HG03045 (cell line): Measurements from ENCODE around the gene C6orf89.
A peak's percentile ranks its signal among the peaks of the same experiment; 100 is the strongest.

ENCODE experiments used
- ATAC-seq: cut with Tn5 transposase; IDR thresholded peaks from one replicate; pipeline ENCODE4 v1.9.1; 2021; ENCODE audit warnings: mild to moderate bottlenecking, moderate library complexity; ENCODE audit not compliant: unreplicated experiment

Gene C6orf89, protein sequence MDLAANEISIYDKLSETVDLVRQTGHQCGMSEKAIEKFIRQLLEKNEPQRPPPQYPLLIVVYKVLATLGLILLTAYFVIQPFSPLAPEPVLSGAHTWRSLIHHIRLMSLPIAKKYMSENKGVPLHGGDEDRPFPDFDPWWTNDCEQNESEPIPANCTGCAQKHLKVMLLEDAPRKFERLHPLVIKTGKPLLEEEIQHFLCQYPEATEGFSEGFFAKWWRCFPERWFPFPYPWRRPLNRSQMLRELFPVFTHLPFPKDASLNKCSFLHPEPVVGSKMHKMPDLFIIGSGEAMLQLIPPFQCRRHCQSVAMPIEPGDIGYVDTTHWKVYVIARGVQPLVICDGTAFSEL

DNA sequence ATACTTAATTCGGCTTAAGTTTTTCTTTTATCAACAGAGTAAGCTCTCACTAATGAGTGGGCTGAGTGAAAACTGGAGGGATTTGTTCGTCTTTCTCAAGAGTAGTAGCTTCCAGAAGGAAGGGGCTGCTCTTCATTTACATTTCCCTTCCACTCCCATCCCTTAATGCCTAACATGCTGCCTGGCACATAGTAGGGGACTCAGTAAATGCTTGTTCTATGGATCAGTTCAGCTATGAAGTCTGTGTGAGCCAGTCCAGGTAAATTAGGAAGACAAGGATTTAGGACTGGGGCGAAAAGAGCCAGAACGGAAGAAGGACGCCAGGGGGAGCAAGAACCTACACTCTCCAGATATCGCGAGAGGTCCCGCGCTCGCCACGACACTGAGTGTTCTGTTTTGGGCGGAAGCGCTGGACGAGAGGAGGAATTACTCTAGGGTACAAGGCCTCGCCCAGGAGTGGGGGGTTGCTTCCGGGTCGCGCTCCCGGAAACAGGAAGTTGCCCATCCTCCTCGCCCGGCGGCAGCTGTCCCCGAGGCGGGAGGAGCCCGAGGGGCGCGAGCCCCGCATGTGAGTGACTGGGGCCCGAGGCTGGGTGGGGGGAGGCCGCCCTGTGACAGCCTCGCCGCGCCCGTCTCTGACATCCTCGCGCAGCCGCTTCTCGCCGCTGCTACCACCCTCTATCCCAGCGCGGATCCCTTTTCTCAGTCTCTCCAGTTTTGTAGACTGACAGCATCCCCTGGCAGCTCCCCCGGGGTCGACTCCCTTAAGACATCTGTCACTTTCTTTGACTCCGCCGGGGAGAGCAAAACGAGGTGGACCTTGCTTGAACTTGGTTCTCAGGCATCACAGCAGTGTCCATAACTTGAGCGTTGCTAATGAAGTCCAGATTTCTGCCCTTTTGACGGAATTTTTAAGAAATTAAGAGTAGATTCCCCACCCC, at the start of gene C6orf89:
TSS of gene C6orf89 (plus strand) at position 492 of the 941 bp plus-strand sequence. CDS start 13,493 bp downstream, outside the sequence.
- peak; percentile 98 for ATAC-seq

DNA sequence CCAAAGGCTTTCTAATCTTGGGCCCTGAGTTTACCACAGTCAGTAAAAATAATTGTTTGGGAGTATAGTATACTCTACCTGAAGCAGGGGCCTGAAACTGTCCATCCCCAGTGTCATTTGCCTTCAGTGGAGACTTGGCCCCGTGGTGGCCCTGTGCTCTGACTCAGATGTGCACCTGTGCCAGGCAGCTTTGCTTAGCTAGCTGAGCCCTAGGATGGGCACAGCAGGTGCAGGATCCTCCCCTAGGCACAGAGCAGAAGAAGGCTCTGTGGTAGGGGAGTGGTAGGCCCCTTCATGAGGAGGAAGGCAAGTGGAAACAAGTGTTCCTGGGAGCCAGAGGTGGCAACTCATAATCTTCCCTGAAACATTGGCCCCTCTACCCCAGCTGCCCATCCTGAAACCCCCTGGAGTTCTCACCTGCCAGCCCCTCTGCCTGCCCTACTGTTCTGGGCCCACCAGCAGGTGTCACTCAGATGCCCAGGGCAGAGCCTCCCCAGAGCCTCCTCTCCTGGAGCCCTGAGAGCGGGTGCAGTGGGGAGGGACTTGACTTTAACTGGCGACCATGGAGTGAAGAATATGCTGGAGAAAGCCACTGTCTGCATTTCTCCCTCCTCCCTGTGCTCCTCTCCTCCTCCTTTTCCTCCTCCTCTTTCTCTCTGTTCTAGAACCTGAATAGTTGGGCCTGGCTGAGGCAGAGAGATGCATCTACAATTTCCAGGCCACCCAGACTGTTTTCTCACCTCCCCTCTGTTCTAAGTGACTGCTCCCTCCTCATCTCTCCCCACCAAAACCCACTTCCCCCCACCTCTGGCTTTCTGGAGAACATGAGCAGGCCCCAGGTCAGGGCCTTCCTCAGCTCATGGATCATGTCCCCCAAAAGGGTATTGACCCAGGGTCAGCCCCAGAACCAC, 49.4 kb upstream of the C6orf89 start:
- no peak for ATAC-seq

DNA sequence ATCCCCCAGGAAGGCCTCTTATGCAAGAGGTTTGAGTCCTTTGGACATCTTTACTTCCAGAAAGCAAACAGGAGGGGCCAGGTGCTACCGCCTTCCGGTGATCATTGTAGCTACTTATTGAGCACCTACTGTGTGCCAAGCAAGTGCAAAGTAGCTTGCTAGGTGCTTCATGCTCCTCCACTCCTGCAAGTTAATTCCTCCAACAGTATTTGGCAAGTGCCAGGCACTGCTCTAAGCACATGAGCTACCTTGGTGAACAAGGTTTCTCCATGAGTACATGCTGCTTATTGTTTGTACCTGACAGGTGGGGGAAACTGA, 48.8 kb upstream of the C6orf89 start:
- ATAC-seq: no peak

DNA sequence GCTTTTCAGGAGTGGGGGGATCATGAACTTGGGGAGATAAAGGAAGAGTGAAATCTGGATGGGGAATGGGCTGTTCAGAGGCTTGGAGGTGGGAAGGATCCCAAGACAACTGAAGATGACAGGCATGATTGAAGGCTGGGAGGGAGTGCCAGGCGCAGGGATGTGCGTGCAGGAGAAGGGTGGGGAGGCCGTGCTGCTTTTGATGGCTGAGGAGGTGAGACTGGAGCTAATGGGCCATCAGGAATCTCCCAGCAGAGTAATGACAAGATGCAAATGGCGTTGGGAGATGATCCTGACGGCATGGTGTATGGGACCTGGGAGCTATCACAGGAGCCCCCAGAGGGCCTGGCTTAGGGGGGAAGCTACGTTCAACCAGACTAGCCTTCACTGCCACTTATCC, 48.1 kb upstream of the C6orf89 start:
- no peak for ATAC-seq

DNA sequence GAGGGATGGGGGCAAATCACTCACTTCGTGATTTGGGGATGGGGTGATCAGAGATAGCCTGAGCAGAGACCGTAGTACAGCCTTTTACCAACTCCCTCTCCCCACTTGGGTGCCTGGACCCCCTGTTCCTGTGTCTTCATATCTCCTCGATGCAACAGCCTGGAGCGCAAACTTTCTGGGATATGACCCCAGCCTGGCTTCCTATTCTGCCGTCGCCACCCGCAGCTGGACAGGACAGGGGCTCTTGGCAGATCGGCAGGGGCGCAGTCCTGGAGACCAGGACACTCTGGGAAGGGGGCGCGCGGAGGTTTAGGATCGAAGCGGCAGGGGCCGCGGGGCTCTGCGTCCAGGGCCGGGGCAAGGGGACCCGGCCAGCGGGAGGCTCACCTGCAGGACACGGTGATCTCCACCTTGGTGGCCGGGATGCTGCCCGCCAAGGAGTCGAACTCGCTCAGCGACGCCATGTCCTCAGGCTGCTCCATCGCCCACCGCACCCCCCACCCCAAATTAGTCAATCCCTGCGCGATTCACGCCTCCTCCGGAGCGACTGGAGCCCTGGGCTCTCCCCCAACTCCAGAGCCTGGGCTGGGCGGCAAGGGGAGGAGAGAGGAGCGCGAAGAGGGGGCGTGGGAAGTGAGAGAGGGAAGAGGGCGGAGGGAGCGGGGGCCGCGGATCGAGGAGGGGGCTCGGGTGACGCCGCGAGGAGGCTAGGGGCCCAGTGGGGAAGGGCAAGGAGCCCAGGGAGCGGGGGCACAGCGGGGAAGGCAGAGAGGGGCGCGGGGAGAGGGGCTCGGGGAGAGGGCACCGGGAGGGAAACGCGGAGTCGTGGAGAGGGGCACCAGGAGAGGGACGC, 46.6 kb upstream of the C6orf89 start, which contains the start of gene CPNE5:
TSS of gene CPNE5 (minus strand) at position 549 of the 853 bp plus-strand sequence. CDS start at position 482, 67 bp downstream.
- no peak for ATAC-seq

DNA sequence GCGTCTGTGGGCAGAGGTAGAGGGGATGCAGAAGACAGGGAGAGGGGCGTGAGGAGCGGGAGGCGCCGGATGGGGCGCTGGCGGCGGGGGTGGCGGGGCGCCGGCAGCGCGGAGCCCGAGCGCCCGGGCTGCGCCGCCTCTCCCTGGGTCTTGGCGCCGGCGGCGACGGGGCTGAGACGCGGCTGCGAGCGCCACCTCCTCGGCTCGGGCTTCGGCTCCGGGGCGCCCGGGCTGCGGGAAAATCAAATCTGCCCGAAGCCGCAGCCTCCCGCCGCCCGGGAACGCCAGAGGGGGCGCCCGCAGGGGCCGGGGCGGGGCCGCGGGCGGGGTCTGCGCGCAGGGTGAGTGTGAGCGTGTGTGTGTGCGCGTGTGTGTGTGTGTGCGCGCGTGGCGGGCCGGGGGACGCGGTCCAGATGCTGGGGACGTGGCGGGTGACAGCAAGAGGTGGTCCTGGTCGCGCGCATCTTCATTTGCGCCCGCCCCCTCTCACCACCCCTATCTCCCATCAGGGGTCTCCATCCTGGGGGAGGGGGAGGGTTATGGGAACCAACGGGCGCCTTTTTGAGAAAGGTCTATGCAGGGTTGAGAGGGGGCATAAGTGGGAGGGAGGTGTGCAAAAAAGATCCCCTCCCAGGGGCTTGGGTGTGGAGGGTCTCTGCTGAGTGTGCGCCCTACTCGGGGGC, 45.9 kb upstream of the C6orf89 start:
- no peak for ATAC-seq

DNA sequence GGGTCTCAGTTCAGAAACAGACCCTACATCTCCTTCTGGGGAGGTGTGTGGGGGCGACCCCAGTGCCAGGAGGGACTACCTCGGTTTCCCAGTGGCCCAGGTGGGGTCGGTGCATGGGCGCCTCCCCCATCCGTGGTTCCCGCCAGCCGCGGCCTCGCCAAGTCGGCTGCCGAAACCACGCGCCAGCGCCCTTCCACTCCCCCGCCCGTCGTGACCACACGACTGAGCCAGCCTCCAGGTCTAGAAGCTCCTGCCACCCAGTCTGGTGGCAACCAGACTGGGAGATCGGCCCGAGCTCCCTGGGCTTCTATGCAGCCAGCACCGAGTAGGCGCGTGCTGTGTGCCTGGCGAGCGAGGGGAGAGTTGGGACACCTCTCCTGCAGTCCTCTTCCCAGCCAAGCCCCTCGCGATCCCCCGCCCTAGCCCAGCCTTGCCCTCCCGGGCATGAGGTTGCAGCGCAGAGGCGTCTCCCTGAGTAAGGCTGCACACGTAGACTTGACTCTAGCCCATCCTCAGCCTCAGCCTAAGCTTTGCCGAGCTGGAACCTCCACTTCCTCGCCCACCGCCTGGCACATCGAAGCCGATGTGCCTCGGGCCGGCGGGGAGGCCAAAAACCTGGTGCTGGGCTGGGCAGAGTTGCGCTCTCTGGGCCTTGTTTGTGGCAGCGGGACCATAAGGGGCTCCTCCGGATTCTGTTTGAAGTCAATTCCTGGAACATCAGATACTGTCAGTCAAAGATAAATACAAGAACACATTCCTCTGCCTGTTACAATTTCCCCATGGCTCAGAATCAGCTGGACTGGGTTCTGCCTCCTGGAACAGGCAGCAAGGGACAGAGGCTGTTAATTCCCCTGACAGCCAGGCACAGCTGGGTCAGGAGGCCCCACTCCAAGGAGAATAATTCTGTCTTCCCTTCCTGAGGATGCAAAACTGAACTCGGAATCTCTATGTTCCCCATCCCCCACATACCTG, 45.0 kb upstream of the C6orf89 start:
- no peak for ATAC-seq

DNA sequence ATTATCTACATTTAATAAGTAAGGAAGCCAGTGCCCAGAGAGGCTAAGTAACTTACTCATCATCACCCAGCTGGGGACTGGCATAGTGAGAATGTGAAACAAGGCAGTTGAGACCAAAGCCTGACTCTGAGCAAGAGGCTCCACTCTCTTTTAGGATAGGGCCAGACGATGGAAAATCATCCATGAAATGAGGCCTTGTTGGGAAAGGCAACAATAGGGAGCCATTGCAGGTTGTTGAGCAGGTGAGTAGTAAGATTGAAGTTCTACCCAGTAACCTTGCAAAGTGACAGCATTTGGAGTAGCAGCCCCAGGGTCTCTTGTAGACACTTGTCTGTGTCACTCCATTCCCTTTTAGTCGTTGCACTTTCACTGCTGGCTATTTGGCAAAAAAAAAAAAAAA, 44.0 kb upstream of the C6orf89 start:
- ATAC-seq: no peak

DNA sequence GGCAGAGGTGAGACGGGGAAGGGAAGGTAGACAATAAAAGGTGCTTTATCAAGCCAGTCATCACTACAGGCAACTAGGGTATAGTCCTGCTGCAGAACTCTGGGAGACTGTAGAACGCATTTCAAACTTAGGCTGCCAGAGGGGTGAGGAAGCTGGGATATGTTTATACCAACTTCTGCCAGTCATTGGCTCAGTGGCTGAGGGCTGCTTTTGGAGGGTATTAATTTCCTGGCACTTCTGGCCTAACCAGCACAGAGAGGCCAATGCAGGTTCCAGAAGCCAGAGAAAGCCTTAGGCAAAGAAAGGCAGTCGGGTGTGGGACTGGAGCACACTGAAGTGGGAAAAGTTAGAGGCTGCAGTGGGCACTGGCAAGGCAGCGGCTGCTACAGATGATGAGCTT, 42.6 kb upstream of the C6orf89 start:
- no peak for ATAC-seq

DNA sequence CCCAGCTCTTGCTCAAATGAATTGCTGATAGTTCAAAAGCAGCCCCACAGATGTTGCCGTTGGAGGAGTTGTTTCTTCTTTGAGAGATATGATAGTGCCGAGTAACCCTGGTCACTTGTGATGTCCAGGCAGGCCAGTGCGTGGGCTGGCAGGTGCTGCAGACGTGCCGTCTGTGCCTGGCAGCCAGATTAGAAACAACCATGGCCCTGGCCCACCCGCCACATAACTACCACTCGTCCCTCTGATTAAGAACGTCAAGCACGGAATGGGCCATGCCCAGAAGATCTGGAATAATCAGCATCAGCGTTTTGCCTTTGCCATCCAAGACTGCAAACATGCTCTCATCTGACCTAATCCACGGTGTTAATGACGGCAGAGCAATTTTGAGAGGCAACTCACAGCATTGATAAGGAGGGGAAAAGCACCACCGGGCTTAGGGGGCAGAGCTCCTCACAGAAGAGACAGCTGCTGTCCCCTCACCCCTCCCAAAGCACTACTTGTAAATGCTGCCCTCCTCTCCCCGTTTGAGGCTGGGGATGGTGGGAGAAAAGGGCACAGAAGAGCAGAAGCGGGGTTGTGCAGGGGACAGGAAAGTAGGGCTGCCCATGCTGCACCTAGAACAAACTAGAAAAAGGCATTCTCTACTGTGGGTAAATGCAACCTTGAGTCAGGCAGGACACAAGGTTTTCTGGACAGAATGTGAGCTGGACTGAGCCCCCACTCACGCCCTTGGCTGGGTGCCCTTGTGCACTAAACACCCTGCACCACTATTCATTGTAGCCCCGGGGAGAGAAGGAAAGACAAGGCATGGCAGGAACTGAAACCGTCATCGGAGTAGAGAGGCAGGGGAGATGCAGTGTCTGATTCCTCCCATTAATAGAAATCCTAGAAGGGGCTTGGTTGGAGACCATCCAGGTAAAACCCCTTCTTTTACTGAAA, 41.3 kb upstream of the C6orf89 start:
- no peak for ATAC-seq

DNA sequence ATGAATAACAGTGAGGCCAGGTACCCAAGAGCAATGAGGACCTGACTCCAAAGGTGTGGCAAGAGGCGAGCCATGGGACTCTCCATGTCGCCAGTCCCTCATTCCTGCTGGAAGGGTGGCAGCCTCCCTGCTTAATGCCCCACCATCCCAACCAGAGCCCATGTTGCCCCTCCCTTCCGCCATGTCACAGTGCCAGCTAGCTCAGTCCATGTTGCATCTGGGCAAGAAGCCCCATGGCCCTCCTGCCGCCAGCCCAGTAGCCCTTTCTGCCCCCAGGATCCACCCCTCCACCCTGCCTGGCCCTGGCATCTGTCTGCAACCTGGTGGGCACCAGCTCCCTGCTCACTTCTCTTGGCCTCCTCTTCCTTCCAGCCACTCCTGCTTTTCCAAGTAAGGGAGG, 40.5 kb upstream of the C6orf89 start:
- no peak for ATAC-seq

DNA sequence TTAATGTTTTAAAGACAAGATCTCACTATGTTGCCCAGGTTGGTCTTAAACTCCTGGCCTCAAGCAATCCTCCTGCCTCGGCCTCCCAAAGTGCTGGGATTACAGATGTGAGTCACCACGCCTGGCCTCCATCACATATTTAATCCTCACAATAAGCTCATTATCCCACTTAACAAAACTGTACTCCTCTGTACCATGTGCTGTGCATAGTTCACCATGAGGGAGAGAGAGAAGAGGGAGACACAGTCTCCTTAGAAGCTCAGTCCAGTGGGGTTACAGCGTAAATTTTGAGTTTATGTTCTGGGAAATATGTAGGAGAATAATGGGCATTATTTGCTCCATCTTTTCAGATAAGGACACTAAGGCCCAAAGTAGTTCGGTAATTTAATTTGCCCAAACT, 38.6 kb upstream of the C6orf89 start:
- ATAC-seq: no peak

DNA sequence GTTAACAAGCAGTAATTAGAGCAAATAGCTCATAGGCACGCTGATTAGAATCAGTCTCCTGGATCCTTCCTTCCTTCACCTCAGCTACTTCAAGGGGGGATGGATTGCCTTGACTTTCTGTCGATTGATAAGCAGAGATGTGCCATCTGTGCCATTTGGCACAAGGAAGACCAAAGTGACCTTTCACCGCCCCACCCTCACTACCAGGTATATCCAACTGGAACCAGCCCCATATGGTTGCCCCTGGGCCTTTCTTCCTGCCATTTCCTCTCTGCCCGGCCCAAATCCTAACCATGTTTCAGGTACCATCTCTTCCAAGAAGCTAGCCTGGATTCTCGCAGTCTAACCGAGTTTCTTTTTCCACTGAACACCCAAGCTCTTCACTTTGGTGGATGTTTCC, 37.8 kb upstream of the C6orf89 start:
- ATAC-seq: no peak

DNA sequence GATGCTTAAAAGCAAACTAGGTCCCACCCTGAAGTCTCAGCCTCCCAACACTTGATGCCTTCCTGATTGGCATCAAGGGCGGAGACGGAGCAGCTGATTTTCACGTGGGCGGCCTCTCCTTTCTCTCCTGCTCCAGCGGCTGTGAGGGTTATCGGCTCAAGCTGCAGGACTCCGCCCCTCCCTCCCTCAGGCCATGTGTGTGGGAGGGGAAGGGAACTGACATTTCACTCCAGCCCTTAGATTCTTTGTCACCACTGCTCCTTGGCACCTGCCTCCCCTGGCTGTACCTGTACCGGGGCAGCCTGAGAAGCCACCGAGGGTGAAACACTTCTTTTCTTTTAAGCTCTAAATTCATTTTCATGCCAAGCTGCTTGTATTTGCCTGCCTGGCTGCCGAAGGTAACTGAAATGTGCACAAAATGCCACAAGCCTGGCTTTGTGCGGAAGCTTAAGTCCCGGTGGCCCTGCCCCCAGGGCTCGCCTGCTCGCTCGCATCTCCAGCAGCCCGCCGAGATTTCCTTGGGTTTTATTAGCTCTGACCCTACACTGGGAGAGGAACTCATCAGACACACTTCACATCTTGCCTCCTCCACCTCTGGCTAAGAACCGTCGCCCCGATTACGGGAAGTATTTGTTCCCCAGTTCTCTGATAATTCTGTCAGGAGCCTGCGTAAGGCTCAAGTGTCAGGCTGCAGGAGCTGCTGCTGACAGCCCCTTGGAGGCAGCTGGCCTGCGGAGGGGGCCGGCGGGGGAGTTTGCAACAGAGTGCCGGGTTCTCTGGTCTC, 36.9 kb upstream of the C6orf89 start:
- no peak for ATAC-seq

DNA sequence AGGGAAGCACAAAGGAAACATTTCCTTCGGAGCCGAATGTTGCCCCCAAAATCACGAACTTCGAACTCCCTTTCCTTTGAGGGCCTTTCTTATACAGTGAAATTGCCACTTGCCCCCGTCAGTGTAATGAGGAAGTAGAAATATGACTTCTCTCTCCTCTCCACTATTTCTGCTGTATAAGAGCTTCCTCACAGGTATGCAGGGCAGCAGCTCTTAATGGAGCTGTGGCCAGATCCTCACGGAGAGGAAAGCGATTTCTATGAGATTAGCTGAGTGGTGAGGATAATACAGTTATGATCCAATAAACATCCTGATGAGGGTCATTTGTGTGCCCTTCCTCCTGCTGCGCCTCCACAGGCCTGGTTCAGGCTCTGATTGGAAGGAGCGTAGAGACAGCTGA, 35.7 kb upstream of the C6orf89 start:
- no peak for ATAC-seq

DNA sequence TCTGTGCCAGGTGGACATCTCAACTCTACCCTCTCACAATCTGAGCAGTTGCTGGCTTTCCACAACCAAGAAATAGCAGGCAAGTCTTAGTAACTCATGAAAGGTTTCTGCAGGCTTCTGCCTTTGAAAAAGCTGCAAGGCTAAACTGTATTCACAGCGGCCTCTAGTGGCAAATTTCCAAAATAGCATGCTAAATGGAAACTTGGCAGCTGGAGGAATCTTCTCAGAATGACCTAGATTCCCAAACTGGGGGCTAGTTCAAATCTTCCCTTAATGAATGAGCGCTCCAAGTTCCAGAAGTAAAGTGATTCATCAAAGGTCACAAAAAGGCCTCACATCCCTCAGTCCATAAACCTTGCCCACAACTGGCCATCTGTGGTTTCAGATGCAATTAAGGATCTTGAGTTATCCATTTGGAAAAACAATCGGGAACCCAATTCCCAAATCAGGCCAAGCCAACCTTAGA, 34.6 kb upstream of the C6orf89 start:
- ATAC-seq: no peak
